Measurements from ENCODE around the gene UNC5B. TPM values are rescaled to one million over a fixed set of nuclear protein-coding genes. Genes with fewer than 3 reads are reported as not detected.

UNC5B gene
- total RNA-seq, 2 experiments from 2014 or later: 0.07 TPM

DNA sequence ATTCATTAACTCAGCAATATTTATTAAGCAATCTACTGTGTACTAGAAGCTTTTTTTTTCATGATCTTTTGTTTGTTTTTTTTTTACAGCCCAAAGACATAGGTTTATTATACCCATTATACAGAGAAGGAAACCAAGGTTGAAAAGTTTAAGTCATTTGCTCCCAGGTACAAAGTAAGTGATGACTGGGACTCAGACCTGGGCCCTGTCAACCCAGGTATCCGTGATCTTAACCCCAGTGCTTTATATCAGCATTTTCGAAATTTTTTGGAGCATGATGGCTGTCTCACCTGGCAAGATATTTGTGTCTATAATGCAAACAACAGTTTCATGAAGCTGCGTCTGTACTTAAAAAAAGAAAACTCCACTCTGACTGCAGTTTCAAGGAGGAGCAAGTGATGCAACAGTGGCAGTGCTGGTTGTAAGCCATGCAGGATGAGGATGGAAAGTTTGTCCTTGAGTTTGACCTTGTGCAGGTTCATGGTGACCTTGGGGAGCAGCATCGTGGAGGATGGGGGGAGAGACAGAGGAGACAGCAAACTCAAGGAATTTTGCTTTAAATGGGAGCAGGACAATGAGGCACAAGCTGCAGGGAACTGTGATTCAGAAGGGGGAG lies 118.5 kb downstream of the UNC5B start:
- peaks cover 3% of the 10 kb centered on the region for H3K36me3 Mint-ChIP-seq (ENCODE audit: low read depth)
- TF ChIP-seq, protein P1, sequence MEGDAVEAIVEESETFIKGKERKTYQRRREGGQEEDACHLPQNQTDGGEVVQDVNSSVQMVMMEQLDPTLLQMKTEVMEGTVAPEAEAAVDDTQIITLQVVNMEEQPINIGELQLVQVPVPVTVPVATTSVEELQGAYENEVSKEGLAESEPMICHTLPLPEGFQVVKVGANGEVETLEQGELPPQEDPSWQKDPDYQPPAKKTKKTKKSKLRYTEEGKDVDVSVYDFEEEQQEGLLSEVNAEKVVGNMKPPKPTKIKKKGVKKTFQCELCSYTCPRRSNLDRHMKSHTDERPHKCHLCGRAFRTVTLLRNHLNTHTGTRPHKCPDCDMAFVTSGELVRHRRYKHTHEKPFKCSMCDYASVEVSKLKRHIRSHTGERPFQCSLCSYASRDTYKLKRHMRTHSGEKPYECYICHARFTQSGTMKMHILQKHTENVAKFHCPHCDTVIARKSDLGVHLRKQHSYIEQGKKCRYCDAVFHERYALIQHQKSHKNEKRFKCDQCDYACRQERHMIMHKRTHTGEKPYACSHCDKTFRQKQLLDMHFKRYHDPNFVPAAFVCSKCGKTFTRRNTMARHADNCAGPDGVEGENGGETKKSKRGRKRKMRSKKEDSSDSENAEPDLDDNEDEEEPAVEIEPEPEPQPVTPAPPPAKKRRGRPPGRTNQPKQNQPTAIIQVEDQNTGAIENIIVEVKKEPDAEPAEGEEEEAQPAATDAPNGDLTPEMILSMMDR (IDR thresholded peaks at IDR 0.05): no peak
- CTCF ChIA-PET: interaction anchor here (1.5 kb wide), 1 partner anchor 17 kb away, joined by 8 read pairs; no protein-coding TSS in a partner anchor

GRCh38 chr10:71331736-71332135 lies 119.4 kb downstream of the UNC5B start:
- H3K4me1 Mint-ChIP-seq (ENCODE audit: low read depth): no peaks in the 10 kb centered on the region
- no peaks in the 10 kb centered on the region for H3K9me3 Mint-ChIP-seq
- CTCF ChIA-PET: interaction anchor here (1.5 kb wide), 1 partner anchor 17 kb away, joined by 8 read pairs; no protein-coding TSS in a partner anchor
- POLR2A ChIA-PET: no interaction called here
- ATAC-seq (no peak), DNase-seq (no peak)
- H3K27ac Mint-ChIP-seq: no peak overlapping the region
- no peak overlapping the region for H3K4me3 Mint-ChIP-seq
- intact Hi-C loops (cut with micrococcal nuclease): no loop called here
- TF ChIP-seq, protein P1 (IDR thresholded peaks at IDR 0.05): no peak
- H3K36me3 Mint-ChIP-seq (ENCODE audit: low read depth): peaks cover 3% of the 10 kb centered on the region
- H3K27me3 Mint-ChIP-seq: no peaks in the 10 kb centered on the region

More for the DNA sequence above, 118.5 kb downstream of the UNC5B start:
- POLR2A ChIA-PET: interaction anchor here (0.7 to 1.0 kb wide), 2 partner anchors 35 to 142 kb away, joined by 3 to 4 read pairs; no protein-coding TSS in a partner anchor
- intact Hi-C loops (cut with micrococcal nuclease): no loop called here
- Mint-ChIP-seq H3K27ac (no peak overlapping the region), H3K4me3 (no peak overlapping the region), H3K27me3 (no peaks in the 10 kb centered on the region), H3K9me3 (no peaks in the 10 kb centered on the region), H3K4me1 (ENCODE audit: low read depth) (no peaks in the 10 kb centered on the region)
- ATAC-seq (no peak), DNase-seq (no peak)

DNA sequence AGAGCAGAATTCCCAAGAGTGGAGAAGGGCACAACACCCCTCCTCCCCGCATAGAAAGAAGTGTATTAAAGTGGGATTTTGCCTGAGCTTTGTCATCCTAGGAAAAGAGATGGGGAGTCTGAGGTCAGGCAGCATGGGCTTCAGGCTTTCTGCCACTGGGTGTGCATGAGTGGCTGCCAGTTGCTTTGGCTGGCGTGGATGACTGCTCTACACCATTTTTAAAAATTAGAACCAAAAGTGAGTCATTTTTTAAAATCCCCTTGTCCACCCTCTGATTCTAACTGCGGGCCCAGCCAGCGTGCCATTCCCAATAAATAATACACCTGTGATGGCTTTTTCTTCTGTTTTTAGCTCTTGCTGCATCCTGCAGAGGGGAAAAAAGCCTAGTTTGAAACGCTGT lies 120.1 kb downstream of the UNC5B start:
- Mint-ChIP-seq H3K9me3 (no peaks in the 10 kb centered on the region), H3K27ac (no peak overlapping the region), H3K27me3 (no peaks in the 10 kb centered on the region), H3K36me3 (ENCODE audit: low read depth) (peaks cover 3% of the 10 kb centered on the region), H3K4me3 (no peak overlapping the region), H3K4me1 (ENCODE audit: low read depth) (no peaks in the 10 kb centered on the region)
- intact Hi-C loops (cut with micrococcal nuclease): no loop called here
- ChIA-PET CTCF (no interaction called here), POLR2A (interaction anchor here (0.7 kb wide), 1 partner anchor 259 kb away, joined by 3 read pairs; no protein-coding TSS in a partner anchor)
- DNase-seq: no peak
- no peak for ATAC-seq
- TF ChIP-seq, protein P1 (IDR thresholded peaks at IDR 0.05): no peak

DNA sequence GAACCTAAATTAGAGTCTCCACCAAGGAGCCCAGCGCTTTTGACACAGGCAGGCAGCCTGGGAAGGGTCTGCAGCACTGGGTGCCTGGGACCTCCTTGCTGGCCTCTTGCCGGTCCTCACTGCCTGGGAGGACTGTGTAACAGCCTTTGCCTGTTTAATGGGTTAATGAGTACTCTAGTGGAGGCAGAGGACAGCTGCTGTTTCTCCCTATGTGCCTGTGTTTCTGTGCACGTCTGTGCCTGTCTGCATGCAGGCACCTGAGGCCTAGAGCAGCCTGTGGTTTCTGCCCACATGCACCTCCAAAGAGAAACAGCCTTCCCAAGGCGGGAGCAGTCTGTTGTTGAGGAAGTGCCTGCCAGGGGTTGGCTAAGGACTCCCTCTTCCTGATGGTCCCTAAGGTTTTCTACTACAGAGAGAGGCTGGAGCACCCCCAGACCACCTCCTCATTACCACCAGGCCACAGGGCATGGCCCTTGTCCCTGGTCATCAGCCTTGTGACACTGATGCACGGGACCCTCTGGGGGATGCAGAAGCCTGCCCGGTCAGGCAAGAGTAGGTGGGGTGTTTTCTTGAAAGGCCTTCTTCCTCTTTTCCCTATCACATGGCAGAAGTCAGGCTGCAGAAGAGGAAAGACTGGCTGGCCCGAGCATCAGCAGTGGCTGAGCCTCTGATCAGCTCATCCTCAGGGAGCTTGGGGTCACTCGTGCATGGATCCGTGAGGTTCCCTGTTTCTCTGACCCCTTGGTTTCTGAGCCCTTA lies 120.9 kb downstream of the UNC5B start:
- H3K36me3 Mint-ChIP-seq (ENCODE audit: low read depth): peaks cover 2% of the 10 kb centered on the region
- ATAC-seq (no peak), DNase-seq (no peak)
- no peak overlapping the region for H3K27ac Mint-ChIP-seq
- no peaks in the 10 kb centered on the region for H3K9me3 Mint-ChIP-seq
- H3K27me3 Mint-ChIP-seq: no peaks in the 10 kb centered on the region
- ChIA-PET CTCF (no interaction called here), POLR2A (interaction anchor here (0.7 kb wide), 1 partner anchor 259 kb away, joined by 3 read pairs; no protein-coding TSS in a partner anchor)
- no peaks in the 10 kb centered on the region for H3K4me1 Mint-ChIP-seq (ENCODE audit: low read depth)
- intact Hi-C loops (cut with micrococcal nuclease): no loop called here
- H3K4me3 Mint-ChIP-seq: no peak overlapping the region
- TF ChIP-seq, protein P1 (IDR thresholded peaks at IDR 0.05): no peak

GRCh38 chr10:71334221-71334791 lies 121.9 kb downstream of the UNC5B start:
- H3K36me3 Mint-ChIP-seq (ENCODE audit: low read depth): no peaks in the 10 kb centered on the region
- ChIA-PET CTCF (no interaction called here), POLR2A (no interaction called here)
- H3K27ac Mint-ChIP-seq: no peak overlapping the region
- TF ChIP-seq, protein P1 (IDR thresholded peaks at IDR 0.05): no peak
- H3K4me3 Mint-ChIP-seq: no peak overlapping the region
- ATAC-seq (no peak), DNase-seq (no peak)
- no peaks in the 10 kb centered on the region for H3K27me3 Mint-ChIP-seq
- no peaks in the 10 kb centered on the region for H3K4me1 Mint-ChIP-seq (ENCODE audit: low read depth)
- intact Hi-C loops (cut with micrococcal nuclease): no loop called here
- no peaks in the 10 kb centered on the region for H3K9me3 Mint-ChIP-seq
